Thyroid gland (tissue), 4 donors: ENCODE measurements around the gene CGB8.

Experiments
- POLR2A ChIP-seq, 2 donors: fragments of 450-650 bp; IDR thresholded peaks; one replicate each; pipeline ENCODE4 v1.6.1; 2017; ENCODE audit warnings: antibody characterized with exemption in 2 of 2, mild to moderate bottlenecking in 2 of 2, moderate library complexity in 1 of 2
- TF ChIP-seq, protein P1 (sequence below), 6 experiments: fragments of 200-600 bp in 3 of 6; fragments of 450-650 bp in 3 of 6; sonication (generic) in 3 of 6; IDR thresholded peaks; one replicate each; pipeline ENCODE4 v1.5.1; 2016 to 2019; ENCODE audit warnings: antibody characterized with exemption in 6 of 6, mild to moderate bottlenecking in 2 of 6, inconsistent platforms in 1 of 6, moderate library complexity in 1 of 6

DNA sequence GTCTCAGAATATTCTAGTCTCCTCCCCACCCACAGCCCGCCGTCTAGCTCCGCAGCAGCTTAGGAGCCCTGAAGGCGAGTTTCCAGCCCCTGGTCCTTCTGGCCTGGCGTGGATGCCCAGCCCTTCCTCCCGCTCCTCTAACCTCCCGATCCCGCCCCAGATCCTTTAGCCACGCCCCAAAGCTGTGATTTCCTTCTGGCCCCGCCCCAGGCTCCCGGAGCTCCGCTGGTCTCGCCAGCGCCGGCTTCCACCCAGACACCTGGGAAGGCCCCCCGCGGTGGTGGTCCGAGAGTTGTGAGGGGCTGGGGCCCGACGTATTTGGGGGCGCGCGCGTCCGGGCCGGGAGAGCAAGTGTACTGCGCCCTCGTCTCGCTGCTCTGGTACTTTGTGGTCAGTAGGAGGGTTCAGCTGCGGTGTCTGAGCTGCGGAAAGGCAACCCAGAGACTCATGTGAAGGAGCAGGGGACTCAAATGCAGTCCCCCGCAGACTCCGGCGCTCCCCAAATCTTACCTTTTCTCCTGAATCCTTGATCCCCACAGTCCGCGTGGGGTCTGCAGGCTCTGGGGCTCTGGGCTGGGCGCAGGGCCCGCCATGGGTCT is 8.8 kb upstream of the CGB8 start, which contains the start of gene CGB7:
- TF ChIP-seq, protein P1, sequence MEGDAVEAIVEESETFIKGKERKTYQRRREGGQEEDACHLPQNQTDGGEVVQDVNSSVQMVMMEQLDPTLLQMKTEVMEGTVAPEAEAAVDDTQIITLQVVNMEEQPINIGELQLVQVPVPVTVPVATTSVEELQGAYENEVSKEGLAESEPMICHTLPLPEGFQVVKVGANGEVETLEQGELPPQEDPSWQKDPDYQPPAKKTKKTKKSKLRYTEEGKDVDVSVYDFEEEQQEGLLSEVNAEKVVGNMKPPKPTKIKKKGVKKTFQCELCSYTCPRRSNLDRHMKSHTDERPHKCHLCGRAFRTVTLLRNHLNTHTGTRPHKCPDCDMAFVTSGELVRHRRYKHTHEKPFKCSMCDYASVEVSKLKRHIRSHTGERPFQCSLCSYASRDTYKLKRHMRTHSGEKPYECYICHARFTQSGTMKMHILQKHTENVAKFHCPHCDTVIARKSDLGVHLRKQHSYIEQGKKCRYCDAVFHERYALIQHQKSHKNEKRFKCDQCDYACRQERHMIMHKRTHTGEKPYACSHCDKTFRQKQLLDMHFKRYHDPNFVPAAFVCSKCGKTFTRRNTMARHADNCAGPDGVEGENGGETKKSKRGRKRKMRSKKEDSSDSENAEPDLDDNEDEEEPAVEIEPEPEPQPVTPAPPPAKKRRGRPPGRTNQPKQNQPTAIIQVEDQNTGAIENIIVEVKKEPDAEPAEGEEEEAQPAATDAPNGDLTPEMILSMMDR (IDR thresholded peaks at IDR 0.05), result no peak
- TF ChIP-seq POLR2A (IDR thresholded peaks at IDR 0.05), result no peak
